Activated CD4-positive, alpha-beta T cell treated with anti-CD3 and anti-CD28 coated beads, Interleukin-2, amount 10 ng/mL, durations not matched to agents 7 days and 5 days (primary cell): ENCODE results near the gene C12orf60. TPM values are rescaled to one million over a fixed set of nuclear protein-coding genes. Genes with fewer than 3 reads are reported as not detected.

Experiments used
- CTCF ChIA-PET: fragments of 350-600 bp; sonication (Branson Sonifier 250); formaldehyde crosslinking; loops from one replicate; lab custom pipeline; 2021; ENCODE audit warnings: antibody characterized with exemption; lab: Charles Lee
- POLR2A ChIA-PET: fragments of 350-600 bp; sonication (Branson Sonifier 250); formaldehyde crosslinking; loops from one replicate; lab custom pipeline; 2021; ENCODE audit warnings: antibody characterized with exemption; lab: Charles Lee
- DNase-seq: peaks from one replicate; pipeline ENCODE4 v3.0.0-alpha.2; 2020
- H3K27ac Mint-ChIP-seq: one replicate; pipeline ENCODE4 v1.8.0; 2021; ENCODE audit warnings: mild to moderate bottlenecking, moderate library complexity, mixed read lengths
- H3K27me3 Mint-ChIP-seq: one replicate; pipeline ENCODE4 v1.8.0; 2021; ENCODE audit warnings: mixed read lengths
- H3K36me3 Mint-ChIP-seq: one replicate; pipeline ENCODE4 v1.8.0; 2021; ENCODE audit warnings: low read depth, mixed read lengths
- H3K4me1 Mint-ChIP-seq: one replicate; pipeline ENCODE4 v1.8.0; 2021; ENCODE audit warnings: mixed read lengths
- H3K4me3 Mint-ChIP-seq: one replicate; pipeline ENCODE4 v1.8.0; 2021; ENCODE audit warnings: mild to moderate bottlenecking, moderate library complexity, mixed read lengths
- H3K9me3 Mint-ChIP-seq: one replicate; pipeline ENCODE4 v1.8.0; 2021; ENCODE audit warnings: mixed read lengths
- total RNA-seq, 2 experiments: library from RNA; stranded (reverse); gene quantifications; one replicate each; pipeline ENCODE4 v1.2.3, GENCODE V29; 2021

C12orf60 gene
- total RNA-seq, 2 experiments from 2014 or later: 1.00 to 1.3 TPM

- Mint-ChIP-seq H3K9me3 (peaks cover 26% of the 10 kb centered on the region), H3K4me1 (no peaks in the 10 kb centered on the region), H3K36me3 (peaks cover 7% of the 10 kb centered on the region), H3K4me3 (no peak overlapping the region), H3K27ac (no peak overlapping the region), H3K27me3 (peaks cover 3% of the 10 kb centered on the region)
- DNase-seq: no peak
- ChIA-PET POLR2A (no interaction called here), CTCF (no interaction called here)
Measured at GRCh38 chr12:14858513-14858912, 55.0 kb downstream of the C12orf60 start.

GRCh38 chr12:14860490-14860889 lies 57.0 kb downstream of the C12orf60 start:
- H3K4me1 Mint-ChIP-seq: no peaks in the 10 kb centered on the region
- no peak overlapping the region for H3K4me3 Mint-ChIP-seq
- no peak for DNase-seq
- POLR2A ChIA-PET: no interaction called here
- CTCF ChIA-PET: interaction anchor here (0.6 to 0.7 kb wide), 2 partner anchors 21 to 33 kb away, joined by 4 to 5 read pairs; no protein-coding TSS in a partner anchor
- no peak overlapping the region for H3K27ac Mint-ChIP-seq
- peaks cover 26% of the 10 kb centered on the region for H3K9me3 Mint-ChIP-seq
- peaks cover 7% of the 10 kb centered on the region for H3K36me3 Mint-ChIP-seq
- H3K27me3 Mint-ChIP-seq: peaks cover 3% of the 10 kb centered on the region

- Mint-ChIP-seq H3K36me3 (no peaks in the 10 kb centered on the region), H3K27me3 (no peaks in the 10 kb centered on the region), H3K9me3 (peaks cover 6% of the 10 kb centered on the region), H3K4me1 (no peaks in the 10 kb centered on the region), H3K27ac (no peak overlapping the region), H3K4me3 (no peak overlapping the region)
- no peak for DNase-seq
- ChIA-PET POLR2A (no interaction called here), CTCF (no interaction called here)
Measured at GRCh38 chr12:14868916-14869506, 65.5 kb downstream of the C12orf60 start.

- Mint-ChIP-seq H3K4me3 (no peak overlapping the region), H3K9me3 (peaks cover 6% of the 10 kb centered on the region), H3K27ac (no peak overlapping the region), H3K4me1 (no peaks in the 10 kb centered on the region), H3K27me3 (no peaks in the 10 kb centered on the region), H3K36me3 (no peaks in the 10 kb centered on the region)
- no peak for DNase-seq
- ChIA-PET CTCF (no interaction called here), POLR2A (no interaction called here)
Measured at GRCh38 chr12:14871247-14871646, 67.8 kb downstream of the C12orf60 start.

- Mint-ChIP-seq H3K36me3 (no peaks in the 10 kb centered on the region), H3K4me1 (no peaks in the 10 kb centered on the region), H3K27me3 (no peaks in the 10 kb centered on the region), H3K9me3 (peaks cover 6% of the 10 kb centered on the region), H3K4me3 (no peak overlapping the region), H3K27ac (no peak overlapping the region)
- no peak for DNase-seq
- ChIA-PET CTCF (no interaction called here), POLR2A (no interaction called here)
Measured at GRCh38 chr12:14871886-14872285, 68.4 kb downstream of the C12orf60 start.

- H3K4me3 Mint-ChIP-seq: no peak overlapping the region
- POLR2A ChIA-PET: interaction anchor here (0.6 kb wide), 1 partner anchor 68 kb away, joined by 8 read pairs; no protein-coding TSS in a partner anchor
- H3K9me3 Mint-ChIP-seq: no peaks in the 10 kb centered on the region
- no peaks in the 10 kb centered on the region for H3K4me1 Mint-ChIP-seq
- no peaks in the 10 kb centered on the region for H3K27me3 Mint-ChIP-seq
- H3K36me3 Mint-ChIP-seq: no peaks in the 10 kb centered on the region
- no peak for DNase-seq
- H3K27ac Mint-ChIP-seq: no peak overlapping the region
- CTCF ChIA-PET: interaction anchor here (0.7 to 1.4 kb wide), 4 partner anchors 14 to 530 kb away, joined by 3 to 4 read pairs (median 3); no protein-coding TSS in a partner anchor
Measured at GRCh38 chr12:14873440-14874185, 70.1 kb downstream of the C12orf60 start.

Other genes with a start within 250 kb of the C12orf60 start
- not detected for gene PLBD1, start 235.8 kb upstream of the C12orf60 start, total RNA-seq
- not detected for gene GUCY2C, start 107.1 kb upstream of the C12orf60 start, total RNA-seq
- gene WBP11, start 192 bp upstream of the C12orf60 start, total RNA-seq: 10 to 100 TPM; 83.9 to 95.7 TPM
- not detected for gene SMCO3, start 10.5 kb downstream of the C12orf60 start, total RNA-seq
- not detected for gene ART4, start 39.9 kb downstream of the C12orf60 start, total RNA-seq
- gene MGP, start 82.2 kb downstream of the C12orf60 start, total RNA-seq: under 1 TPM in 1 of 2 experiments, not detected in 1; 0.20 TPM
- 10 to 100 TPM in 1 of 2 experiments, 1 to 10 TPM in 1; 8.3 to 11.3 TPM for gene ERP27, start 134.9 kb downstream of the C12orf60 start, total RNA-seq
- gene ARHGDIB, start 157.9 kb downstream of the C12orf60 start, total RNA-seq: 1,000 to 10,000 TPM; 1,588 to 1,891 TPM
- gene PDE6H, start 169.4 kb downstream of the C12orf60 start, total RNA-seq: not detected